ENCODE results near the gene PPP2R5A.
"Not testable (repeated sequence)": the region's sequence is repeated elsewhere in the genome, so short reads cannot be mapped to it uniquely, and the experiment has no call there.

The PPP2R5A gene

DNA sequence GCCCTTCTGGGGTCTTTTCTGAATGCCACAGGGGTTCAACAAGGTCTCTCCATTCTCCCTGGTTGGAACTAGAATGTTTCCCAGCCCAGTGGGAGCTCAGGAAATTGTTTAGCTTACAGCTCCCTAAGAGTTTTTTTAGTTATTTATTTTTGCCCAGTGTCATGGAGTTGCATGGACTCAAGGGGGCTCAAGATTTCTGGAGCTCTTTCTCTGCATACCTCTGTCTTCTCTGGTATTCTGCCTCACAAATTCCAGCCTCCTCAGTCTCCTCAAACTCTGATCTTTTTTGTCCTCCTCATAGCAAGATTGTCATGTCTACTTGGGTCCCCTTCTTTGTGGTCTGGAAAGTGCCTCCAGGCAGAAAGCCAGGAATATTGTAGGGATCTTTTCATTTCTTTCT, 15.9 kb upstream of the PPP2R5A start:
- no peak for DNase-seq

GRCh38 chr1:212270564-212270963, 14.6 kb upstream of the PPP2R5A start:
- DNase-seq: no peak

- no peak for DNase-seq
Observed at GRCh38 chr1:212271234-212271633, 14.0 kb upstream of the PPP2R5A start.

DNA sequence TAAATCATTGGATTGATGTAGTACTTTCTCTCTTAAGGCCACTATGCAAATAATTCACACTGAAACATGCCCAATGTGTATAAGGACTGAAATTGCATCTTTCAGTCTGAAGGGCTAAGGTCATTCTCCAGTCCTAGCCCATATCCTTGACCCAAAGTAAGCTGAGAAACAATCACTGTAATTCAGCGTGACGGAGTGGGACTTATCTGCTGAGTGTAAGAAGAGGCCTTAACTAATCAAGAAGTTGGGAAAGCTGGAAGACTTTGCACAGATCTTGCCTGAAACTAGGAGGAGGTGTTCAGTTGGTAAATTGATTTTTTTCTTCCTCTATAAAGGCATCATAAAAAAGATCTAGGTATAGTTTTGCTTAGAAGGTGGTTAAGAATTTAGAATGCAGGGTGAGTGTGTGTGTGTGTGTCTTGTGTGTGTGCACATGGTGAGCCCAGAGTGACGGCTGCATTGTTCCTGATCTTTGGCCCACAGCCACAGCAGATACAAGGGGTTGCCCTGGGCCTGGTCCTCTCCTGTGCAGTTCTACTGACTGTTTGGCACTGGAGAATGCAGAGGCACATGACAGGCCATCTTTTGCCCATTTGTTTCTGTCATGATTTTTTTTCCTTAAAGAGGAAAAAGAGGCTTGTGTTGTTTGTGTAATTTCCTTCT, 13.3 kb upstream of the PPP2R5A start:
- no peak for DNase-seq

GRCh38 chr1:212281590-212281989, 3.6 kb upstream of the PPP2R5A start:
- DNase-seq: no peak

- no peak for DNase-seq
Observed at GRCh38 chr1:212283741-212284140, 1.5 kb upstream of the PPP2R5A start.

GRCh38 chr1:212284332-212284743, 872 bp upstream of the PPP2R5A start:
- no peak for DNase-seq

- DNase-seq: peak; percentile 29
Observed at GRCh38 chr1:212285685-212286555, 710 bp downstream of the PPP2R5A start.

DNA sequence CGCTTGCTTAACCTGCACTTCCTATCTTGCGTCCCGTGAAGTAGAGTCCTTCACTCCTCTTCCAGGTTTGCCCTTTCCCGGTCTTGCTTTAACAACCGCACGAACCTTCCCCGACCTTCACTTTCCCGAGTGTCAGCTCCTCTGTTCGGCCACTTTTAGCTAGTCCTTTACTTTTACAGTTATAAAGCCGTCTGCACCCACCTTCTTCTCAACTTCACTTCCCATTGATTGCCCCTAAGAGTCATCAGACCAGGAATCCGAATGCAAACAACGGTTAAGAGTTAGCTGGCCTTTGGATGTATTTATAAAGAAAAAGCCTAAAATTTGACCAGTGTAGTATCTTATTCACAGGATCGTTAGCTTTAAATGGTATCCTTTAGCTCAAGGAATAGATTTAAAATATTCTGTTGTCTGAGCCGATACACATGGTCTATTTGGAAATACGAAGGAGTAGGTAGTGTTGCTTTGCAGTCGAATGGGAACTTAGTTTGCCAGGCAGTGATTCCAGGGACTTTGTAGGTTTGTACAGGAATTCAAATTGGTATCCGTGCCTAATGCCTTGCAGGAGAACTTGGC, 1.4 kb downstream of the PPP2R5A start:
- DNase-seq: no peak

- DNase-seq: no peak
Observed at GRCh38 chr1:212287261-212287895, 2.2 kb downstream of the PPP2R5A start.

- DNase-seq: not testable (repeated sequence)
Observed at GRCh38 chr1:212287995-212288394, 2.8 kb downstream of the PPP2R5A start.

- DNase-seq: no peak
Observed at GRCh38 chr1:212288615-212289014, 3.4 kb downstream of the PPP2R5A start.

- DNase-seq: no peak
Observed at GRCh38 chr1:212289262-212290077, 4.3 kb downstream of the PPP2R5A start.

DNA sequence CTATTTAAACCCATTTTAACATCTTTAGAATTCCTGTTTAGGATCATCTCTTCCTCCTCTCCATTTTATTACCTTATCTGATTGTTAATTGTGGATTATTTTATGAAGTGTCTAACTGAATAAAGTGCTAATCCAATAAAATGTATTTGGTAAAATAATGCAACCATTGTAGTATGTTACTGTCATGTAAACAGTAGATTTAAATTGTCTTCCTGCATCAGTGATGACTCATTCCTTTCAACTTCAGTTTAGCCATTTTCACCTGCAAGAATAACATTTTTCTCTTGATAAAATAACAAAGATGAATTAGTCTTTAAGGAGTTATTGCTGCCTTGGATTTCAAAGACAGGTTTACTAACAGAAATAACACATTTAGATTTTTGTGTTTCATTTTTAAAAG, 5.4 kb downstream of the PPP2R5A start:
- DNase-seq: no peak

DNA sequence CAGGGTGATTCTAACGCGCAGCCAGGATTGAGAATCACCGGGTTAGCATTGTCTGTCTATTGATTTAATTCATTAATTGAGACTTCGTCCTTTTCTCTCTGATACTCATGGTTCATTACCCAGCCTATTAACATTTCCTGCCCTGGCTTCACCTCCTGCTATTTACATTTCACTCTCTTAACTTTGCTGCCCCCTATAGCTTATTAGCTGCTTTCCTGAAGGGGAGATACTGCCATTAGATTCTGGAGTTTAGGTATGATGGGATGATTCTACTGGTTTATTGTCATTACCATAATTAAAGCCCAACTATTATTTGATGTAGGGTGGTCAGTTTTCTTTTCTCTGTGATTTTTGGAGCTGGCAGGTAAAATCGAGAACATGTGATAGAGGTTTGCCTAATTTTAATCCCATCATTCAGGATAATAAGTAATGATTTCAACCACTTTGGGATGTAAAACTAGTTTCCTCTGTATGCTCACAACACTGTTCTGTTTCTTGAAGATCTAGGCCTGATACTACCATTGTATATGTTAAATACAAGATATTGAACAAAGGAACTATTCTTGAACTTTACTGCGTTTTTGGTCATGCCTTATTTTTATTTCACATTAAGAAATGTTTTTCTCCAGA, 6.4 kb downstream of the PPP2R5A start:
- DNase-seq: peak; percentile 72

DNA sequence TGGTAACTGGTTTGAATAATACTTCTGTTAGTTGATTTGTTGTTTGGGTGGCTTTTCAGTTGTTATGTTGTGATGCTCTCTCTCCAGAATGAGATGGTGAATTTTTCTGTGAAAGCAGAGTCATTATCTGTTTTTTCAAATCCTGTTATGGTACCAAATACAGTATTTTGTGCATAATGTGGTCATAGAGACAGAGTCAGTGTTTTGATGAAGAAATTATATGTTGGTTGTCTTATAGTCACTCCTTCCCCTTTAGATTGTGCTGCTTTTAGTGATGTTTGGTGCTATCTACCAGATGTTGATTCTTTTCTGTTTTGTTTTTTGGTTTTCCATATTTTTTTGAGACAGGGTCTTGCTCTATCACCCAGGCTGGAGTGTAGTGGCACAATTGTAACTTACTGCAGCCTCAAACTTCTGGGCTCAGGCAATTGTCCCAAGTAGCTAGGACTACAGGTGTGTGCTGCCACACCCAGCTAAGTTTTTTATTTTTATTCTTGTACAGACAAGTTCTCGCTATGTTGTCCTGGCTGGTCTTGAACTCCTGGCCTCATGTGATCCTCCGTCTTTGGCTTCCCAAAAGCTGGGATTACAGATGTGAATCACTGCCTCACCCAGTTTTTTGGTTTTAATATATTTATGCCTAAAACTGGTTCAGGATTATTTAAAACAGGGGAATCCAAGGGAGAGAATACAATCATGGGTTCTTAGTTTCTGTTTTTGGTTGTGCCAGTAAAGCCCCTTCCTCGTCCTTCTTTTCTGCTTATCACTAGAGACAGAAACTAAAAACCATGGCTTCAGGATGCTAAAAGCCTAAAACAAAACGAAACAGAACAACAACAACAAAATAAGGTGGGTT, 7.3 kb downstream of the PPP2R5A start:
- no peak for DNase-seq

DNA sequence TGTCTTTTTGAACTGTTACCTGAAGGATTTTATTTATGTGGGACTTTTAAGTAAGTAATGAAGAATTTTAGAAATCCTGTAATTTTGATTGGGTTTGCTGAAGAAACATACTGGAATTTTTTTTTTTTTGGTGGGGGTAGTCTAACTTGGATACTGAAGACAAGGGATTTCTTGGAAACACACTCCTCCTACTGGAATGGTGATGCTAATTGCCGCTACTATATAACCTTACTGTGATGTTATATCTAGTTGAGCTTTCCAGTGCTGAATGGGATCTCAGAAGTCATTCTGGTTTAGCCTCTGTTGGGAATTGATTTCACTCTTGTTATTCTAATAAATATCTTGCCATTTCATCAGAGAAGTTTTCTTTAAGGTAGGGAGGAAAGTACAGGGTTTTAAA, 8.4 kb downstream of the PPP2R5A start:
- DNase-seq: no peak

DNA sequence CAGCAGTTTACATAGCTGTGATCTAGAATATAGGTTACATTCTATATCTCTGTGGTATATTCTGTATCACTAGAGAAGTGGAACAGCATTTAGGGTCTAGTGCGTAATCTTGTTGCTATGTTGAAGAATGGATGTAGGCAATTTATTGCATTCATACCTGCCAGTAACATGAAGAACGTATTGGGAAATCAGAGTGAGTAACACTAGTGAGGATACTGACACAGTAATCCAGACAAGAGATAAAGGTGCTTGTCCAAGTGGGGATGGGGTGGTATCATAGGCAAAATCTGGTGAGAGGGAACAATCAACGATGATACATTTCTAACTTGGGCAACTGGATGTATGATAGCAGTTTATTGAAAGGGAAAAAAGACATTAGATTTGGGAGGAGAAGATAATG, 9.8 kb downstream of the PPP2R5A start:
- no peak for DNase-seq

DNA sequence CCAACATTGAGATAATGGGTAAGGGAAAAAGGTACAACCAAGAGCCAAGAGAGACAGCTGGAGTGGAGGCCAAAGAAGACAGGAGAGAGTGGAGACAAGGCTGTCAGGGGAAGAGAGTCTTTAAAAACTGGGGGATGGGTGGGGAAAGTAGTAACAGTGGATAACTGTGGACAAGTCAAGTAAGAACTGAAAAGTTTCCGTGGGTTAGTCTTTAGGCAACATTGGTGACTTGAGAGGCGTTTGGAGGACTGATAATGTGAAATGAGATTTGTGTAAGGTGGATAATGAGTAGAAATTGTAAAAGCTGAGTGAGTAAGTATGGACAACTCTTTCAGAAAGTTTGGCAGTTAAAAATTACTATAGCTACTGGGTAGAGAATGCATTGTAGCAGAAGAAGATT, 10.4 kb downstream of the PPP2R5A start:
- no peak for DNase-seq

DNA sequence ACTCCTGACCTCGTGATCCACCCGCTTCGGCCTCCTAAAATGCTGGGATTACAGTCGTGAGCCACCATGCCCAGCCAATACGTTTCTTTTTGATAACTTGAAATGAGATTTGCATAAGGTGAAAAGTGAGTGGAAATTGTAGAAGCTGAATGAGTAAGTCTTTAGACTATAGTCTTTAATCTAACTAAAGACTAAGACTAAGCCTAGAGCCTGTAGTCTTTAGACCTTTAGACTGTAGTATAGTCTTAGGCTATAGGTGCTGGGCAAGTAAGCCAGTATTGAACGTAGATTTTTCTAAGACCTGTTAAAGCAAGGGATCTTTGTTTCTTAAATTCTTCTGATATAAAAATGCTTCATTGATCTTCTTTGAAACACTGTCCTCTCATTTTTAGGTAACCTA, 12.1 kb downstream of the PPP2R5A start:
- DNase-seq: no peak

GRCh38 chr1:212301580-212301979, 16.4 kb downstream of the PPP2R5A start:
- DNase-seq: no peak
